ENCODE measurements around the gene ACAA2.

DNA sequence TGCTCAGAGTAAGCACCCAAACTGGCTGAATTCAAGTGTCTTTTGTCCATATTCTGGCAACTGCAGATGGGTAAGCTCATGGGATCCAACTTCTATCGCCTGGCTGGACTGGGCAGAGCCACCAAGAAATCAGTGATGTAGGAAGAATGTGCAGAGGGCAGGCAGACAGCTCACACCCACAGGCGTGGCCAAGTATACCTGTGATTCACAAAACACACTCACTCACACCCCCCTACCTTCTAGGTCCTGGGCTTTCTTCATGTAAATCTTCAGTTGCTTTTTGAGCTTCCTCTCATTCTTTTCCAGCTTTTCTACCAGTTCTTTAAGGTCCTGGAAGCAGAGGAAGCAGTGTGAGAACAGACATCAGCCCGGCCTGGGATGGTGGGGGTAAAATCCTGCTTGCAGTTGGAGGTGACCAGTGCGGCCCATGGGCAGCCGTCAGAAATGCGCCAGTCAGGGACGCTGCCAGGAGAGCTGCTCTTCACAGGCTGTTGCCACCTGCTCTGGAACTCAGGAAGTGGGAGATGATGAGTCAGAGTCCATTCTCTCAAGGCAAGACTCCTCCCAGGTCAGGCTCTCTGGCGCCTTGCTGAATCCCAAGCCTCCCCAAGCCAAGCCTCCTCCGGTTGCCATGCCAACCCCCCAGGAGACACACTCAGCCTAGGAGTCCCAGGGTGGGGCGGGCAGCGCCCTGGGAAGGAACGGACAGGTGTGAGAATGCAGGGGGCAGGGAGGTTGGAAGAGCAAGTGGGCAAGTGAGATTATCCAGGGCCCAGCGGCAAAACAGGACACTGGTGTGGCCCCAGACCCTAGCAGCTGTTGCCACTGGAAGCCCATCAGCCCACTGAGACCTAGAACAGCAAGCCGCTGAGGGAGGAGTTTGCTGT is 36.2 kb upstream of the ACAA2 start:
- TF ChIP-seq, protein P1, sequence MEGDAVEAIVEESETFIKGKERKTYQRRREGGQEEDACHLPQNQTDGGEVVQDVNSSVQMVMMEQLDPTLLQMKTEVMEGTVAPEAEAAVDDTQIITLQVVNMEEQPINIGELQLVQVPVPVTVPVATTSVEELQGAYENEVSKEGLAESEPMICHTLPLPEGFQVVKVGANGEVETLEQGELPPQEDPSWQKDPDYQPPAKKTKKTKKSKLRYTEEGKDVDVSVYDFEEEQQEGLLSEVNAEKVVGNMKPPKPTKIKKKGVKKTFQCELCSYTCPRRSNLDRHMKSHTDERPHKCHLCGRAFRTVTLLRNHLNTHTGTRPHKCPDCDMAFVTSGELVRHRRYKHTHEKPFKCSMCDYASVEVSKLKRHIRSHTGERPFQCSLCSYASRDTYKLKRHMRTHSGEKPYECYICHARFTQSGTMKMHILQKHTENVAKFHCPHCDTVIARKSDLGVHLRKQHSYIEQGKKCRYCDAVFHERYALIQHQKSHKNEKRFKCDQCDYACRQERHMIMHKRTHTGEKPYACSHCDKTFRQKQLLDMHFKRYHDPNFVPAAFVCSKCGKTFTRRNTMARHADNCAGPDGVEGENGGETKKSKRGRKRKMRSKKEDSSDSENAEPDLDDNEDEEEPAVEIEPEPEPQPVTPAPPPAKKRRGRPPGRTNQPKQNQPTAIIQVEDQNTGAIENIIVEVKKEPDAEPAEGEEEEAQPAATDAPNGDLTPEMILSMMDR (IDR thresholded peaks at IDR 0.05) = no peak
- no peak for TF ChIP-seq POLR2AphosphoS5 (IDR thresholded peaks at IDR 0.05; ENCODE audit: insufficient read depth in 1 of 2, low read depth in 1 of 2)
